Common myeloid progenitor, CD34-positive (primary cell): ENCODE measurements around the gene SLC43A2. TPM values are rescaled to one million over a fixed set of nuclear protein-coding genes. Genes with fewer than 3 reads are reported as not detected.
"Not testable (repeated sequence)": the region's sequence is repeated elsewhere in the genome, so short reads cannot be mapped to it uniquely, and the experiment has no call there.

Source experiments
- CTCF ChIA-PET: fragments of 350-600 bp; sonication (Branson Sonifier 250); formaldehyde crosslinking; loops from one replicate; lab custom pipeline; 2021; ENCODE audit warnings: antibody characterized with exemption; lab: Charles Lee
- POLR2A ChIA-PET: fragments of 350-600 bp; sonication (Branson Sonifier 250); formaldehyde crosslinking; loops from one replicate; lab custom pipeline; 2021; ENCODE audit warnings: antibody characterized with exemption; lab: Charles Lee
- DNase-seq, 3 donors: peaks; one replicate each; pipeline versions ENCODE4 v3.0.0 to v3.0.0-alpha.2; 2013
- H3K27ac ChIP-seq, 2 experiments: 1 replicate in 1 of 2; 2 replicates in 1 of 2; pipeline ENCODE4 v1.7.0; 2013; ENCODE audit warnings: inconsistent platforms in 2 of 2, low read length in 2 of 2, mild to moderate bottlenecking in 2 of 2, low read depth in 1 of 2, moderate library complexity in 1 of 2; ENCODE audit not compliant: severe bottlenecking in 2 of 2, insufficient read depth in 1 of 2, poor library complexity in 1 of 2
- H3K27me3 ChIP-seq, 5 experiments: replicated peaks in 2 of 5; 1 replicate in 3 of 5; 2 replicates in 2 of 5; pipeline versions ENCODE4 v1.6.1 to v1.7.0; 2013; ENCODE audit warnings: low read length in 4 of 5, mild to moderate bottlenecking in 2 of 5, moderate library complexity in 2 of 5, inconsistent platforms in 1 of 5; ENCODE audit not compliant: insufficient read depth in 5 of 5, control insufficient read depth in 4 of 5
- H3K36me3 ChIP-seq, 4 experiments: 1 replicate in 2 of 4; 2 replicates in 2 of 4; pipeline versions ENCODE4 v1.6.1 to v1.7.0; 2013; ENCODE audit warnings: low read length in 3 of 4, control low read depth in 1 of 4, mild to moderate bottlenecking in 1 of 4; ENCODE audit not compliant: control insufficient read depth in 4 of 4, insufficient read depth in 4 of 4
- H3K4me1 ChIP-seq, 4 experiments: 1 replicate in 3 of 4; 2 replicates in 1 of 4; pipeline versions ENCODE4 v1.6.1 to v1.7.1; 2013; ENCODE audit warnings: low read length in 3 of 4, mild to moderate bottlenecking in 3 of 4, control low read depth in 1 of 4, inconsistent platforms in 1 of 4, moderate library complexity in 1 of 4; ENCODE audit not compliant: control insufficient read depth in 4 of 4, insufficient read depth in 4 of 4; ENCODE audit errors: control extremely low read depth in 1 of 4
- H3K4me3 ChIP-seq, 7 experiments: 1 replicate in 4 of 7; 2 replicates in 3 of 7; pipeline versions ENCODE4 v1.5.1 to v1.7.0; 2013; ENCODE audit warnings: mild to moderate bottlenecking in 7 of 7, low read length in 6 of 7, moderate library complexity in 6 of 7, inconsistent platforms in 2 of 7, low read depth in 2 of 7, control low read depth in 1 of 7; ENCODE audit not compliant: insufficient read depth in 4 of 7, control insufficient read depth in 1 of 7; ENCODE audit errors: extremely low read depth in 1 of 7
- H3K9me3 ChIP-seq, 5 experiments: 1 replicate in 4 of 5; 2 replicates in 1 of 5; pipeline versions ENCODE4 v1.6.1 to v1.7.1; 2013; ENCODE audit warnings: low read length in 4 of 5, mild to moderate bottlenecking in 2 of 5, inconsistent platforms in 1 of 5, low read depth in 1 of 5, moderate library complexity in 1 of 5; ENCODE audit not compliant: control insufficient read depth in 4 of 5, insufficient read depth in 2 of 5; ENCODE audit errors: control extremely low read depth in 1 of 5
- WGBS: methylation state at CpG from one replicate; pipeline ENCODE4 v1.1.5; 2013; ENCODE audit not compliant: insufficient coverage; 5-methylcytosine and 5-hydroxymethylcytosine counted together
- polyA plus RNA-seq: library from polyadenylated mRNA; unstranded; fragments of 120-200 nt; gene quantifications from one replicate; pipeline ENCODE4 v1.2.1, GENCODE V29; 2013

The SLC43A2 gene
- polyA plus RNA-seq, result 14.6 TPM

GRCh38 chr17:1627982-1628855 is at the start of gene SLC43A2:
Gene SLC43A2 (minus strand): TSS chr17:1628834. CDS start chr17:1627874, 960 bp downstream.
- POLR2A ChIA-PET, result interaction anchor here (0.5 to 4.1 kb wide), 6 partner anchors 21 to 54 kb away, joined by 3 to 40 read pairs (median 4); partner anchors contain the start of gene RILP

GRCh38 chr17:1676401-1676800 is 47.8 kb upstream of the SLC43A2 start:
- CTCF ChIA-PET, result interaction anchor here (1.0 to 1.1 kb wide), 2 partner anchors 8 to 108 kb away, joined by 3 to 4 read pairs; no protein-coding TSS in a partner anchor
- DNase-seq, result no peak
- POLR2A ChIA-PET, result no interaction called here
- Histone ChIP-seq H3K9me3 (no peaks in the 10 kb centered on the region), H3K27me3 (no peaks in the 10 kb centered on the region), H3K4me1 (no peaks in the 10 kb centered on the region), H3K27ac (no peak overlapping the region), H3K4me3 (no peak overlapping the region), H3K36me3 (peaks cover 30 to 94% (median 85%) of the 10 kb centered on the region in 4 experiments)
- WGBS, result 98% methylated on average over 13 of the region's 13 CpGs

More at GRCh38 chr17:1627982-1628855, at the start of gene SLC43A2:
- Histone ChIP-seq H3K36me3 (peaks cover 0 to 6% (median 2%) of the 10 kb centered on the region in 4 experiments), H3K27me3 (no peaks in the 10 kb centered on the region), H3K4me3 (peak within 1 kb of the TSS; percentile 32 to 96 (median 80)), H3K27ac (peak within 1 kb of the TSS in 1 of 2 experiments; percentile 68), H3K9me3 (no peaks in the 10 kb centered on the region), H3K4me1 (peaks cover 3 to 59% (median 50%) of the 10 kb centered on the region in 4 experiments)
- DNase-seq, result peak; percentile 80 to 87 (median 84)
- CTCF ChIA-PET, result interaction anchor here (1.1 to 11.2 kb wide), 7 partner anchors 11 to 94 kb away, joined by 3 to 225 read pairs (median 15); partner anchors contain the start of genes RILP and SCARF1
- WGBS, result under 1% methylated on average over 89 of the region's 95 CpGs

- Histone ChIP-seq H3K36me3 (peaks cover 31 to 91% (median 79%) of the 10 kb centered on the region in 4 experiments), H3K27ac (no peak overlapping the region), H3K4me1 (no peaks in the 10 kb centered on the region), H3K4me3 (no peak overlapping the region), H3K9me3 (no peaks in the 10 kb centered on the region), H3K27me3 (no peaks in the 10 kb centered on the region)
- ChIA-PET POLR2A (interaction anchor here (1.0 kb wide), 1 partner anchor 43 kb away, joined by 3 read pairs; no protein-coding TSS in a partner anchor), CTCF (interaction anchor here (0.9 to 2.8 kb wide), 6 partner anchors 9 to 188 kb away, joined by 3 to 11 read pairs (median 4); no protein-coding TSS in a partner anchor)
- DNase-seq, result no peak
- 93% methylated on average over 26 of the region's 26 CpGs for WGBS
Observed at GRCh38 chr17:1673041-1673785, 44.6 kb upstream of the SLC43A2 start.

GRCh38 chr17:1663934-1664333 is 35.3 kb upstream of the SLC43A2 start:
- peaks cover 16 to 85% (median 60%) of the 10 kb centered on the region in 4 experiments for H3K36me3 ChIP-seq
- no CpG with 5 or more reads among the region's 5 CpGs for WGBS
- H3K9me3 ChIP-seq, DNase-seq, H3K27me3 ChIP-seq, POLR2A ChIA-PET, H3K4me3 ChIP-seq, H3K4me1 ChIP-seq, H3K27ac ChIP-seq: not testable (repeated sequence)
- CTCF ChIA-PET, result interaction anchor here (1.3 to 6.8 kb wide), 3 partner anchors 14 to 119 kb away, joined by 3 to 39 read pairs (median 5); partner anchors contain the start of gene RILP

- no peak for DNase-seq
- WGBS, result 95% methylated on average over 12 of the region's 12 CpGs
- no peaks in the 10 kb centered on the region for H3K27me3 ChIP-seq
- ChIA-PET POLR2A (interaction anchor here (0.6 kb wide), 1 partner anchor 45 kb away, joined by 5 read pairs; no protein-coding TSS in a partner anchor), CTCF (interaction anchor here (1.3 to 6.8 kb wide), 5 partner anchors 8 to 52 kb away, joined by 3 to 39 read pairs (median 10); partner anchors contain the start of gene RILP)
- H3K4me3 ChIP-seq, result no peak overlapping the region
- H3K9me3 ChIP-seq, result no peaks in the 10 kb centered on the region
- peaks cover 21 to 89% (median 69%) of the 10 kb centered on the region in 4 experiments for H3K36me3 ChIP-seq
- H3K4me1 ChIP-seq, result no peaks in the 10 kb centered on the region
- H3K27ac ChIP-seq, result no peak overlapping the region
Observed at GRCh38 chr17:1661045-1661444, 32.4 kb upstream of the SLC43A2 start.

GRCh38 chr17:1658100-1658499 is 29.5 kb upstream of the SLC43A2 start:
- H3K4me1 ChIP-seq, result no peaks in the 10 kb centered on the region
- H3K36me3 ChIP-seq, result peaks cover 26 to 91% (median 78%) of the 10 kb centered on the region in 4 experiments
- no peaks in the 10 kb centered on the region for H3K9me3 ChIP-seq
- ChIA-PET CTCF (interaction anchor here (1.4 to 1.6 kb wide), 3 partner anchors 9 to 14 kb away, joined by 4 to 11 read pairs (median 11); no protein-coding TSS in a partner anchor), POLR2A (no interaction called here)
- H3K4me3 ChIP-seq, result no peak overlapping the region
- H3K27me3 ChIP-seq, result no peaks in the 10 kb centered on the region
- DNase-seq, result no peak
- no peak overlapping the region for H3K27ac ChIP-seq
- 100% methylated on average over 8 of the region's 9 CpGs for WGBS
